Body of pancreas (tissue), 4 donors: ENCODE results near the gene ARHGAP30.

Experiments used
- POLR2A ChIP-seq, 3 donors: fragments of 450-650 bp; IDR thresholded peaks; one replicate each; pipeline ENCODE4 v1.6.1; 2016; ENCODE audit warnings: antibody characterized with exemption in 3 of 3, mild to moderate bottlenecking in 2 of 3
- TF ChIP-seq, protein P1 (sequence below), 7 experiments: fragments of 450-650 bp in 4 of 7; fragments of 200-600 bp in 3 of 7; sonication (generic) in 3 of 7; IDR thresholded peaks; one replicate each; pipeline ENCODE4 v1.5.1; 2016 to 2019; ENCODE audit warnings: antibody characterized with exemption in 7 of 7

DNA sequence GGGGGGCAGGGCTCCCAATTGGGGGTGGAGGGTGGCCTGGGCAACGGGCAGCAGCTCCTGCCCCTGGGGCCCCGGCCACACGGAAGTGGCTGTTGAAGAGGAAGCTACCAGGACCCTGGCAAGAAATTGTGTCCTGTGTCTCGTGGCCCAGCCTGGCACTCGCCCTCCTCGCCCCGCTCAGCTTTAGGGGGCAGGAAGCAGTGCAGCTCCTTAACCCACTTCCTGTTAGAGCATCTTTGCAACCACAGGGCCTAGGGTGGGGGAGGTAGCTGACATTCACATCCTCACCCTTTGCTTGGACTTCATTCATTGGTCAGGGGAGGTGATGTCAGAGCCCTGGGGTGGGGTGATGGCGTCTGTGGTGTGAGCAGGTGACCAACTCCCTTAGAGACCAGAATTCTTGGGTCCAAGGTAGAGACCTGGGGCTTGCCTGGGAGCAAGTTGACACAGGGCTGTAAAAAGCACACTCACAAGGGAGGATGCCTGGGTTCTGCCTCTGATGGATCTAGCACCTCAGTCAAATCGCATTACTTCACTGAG is at the start of gene ARHGAP30:
- TF ChIP-seq, protein P1, sequence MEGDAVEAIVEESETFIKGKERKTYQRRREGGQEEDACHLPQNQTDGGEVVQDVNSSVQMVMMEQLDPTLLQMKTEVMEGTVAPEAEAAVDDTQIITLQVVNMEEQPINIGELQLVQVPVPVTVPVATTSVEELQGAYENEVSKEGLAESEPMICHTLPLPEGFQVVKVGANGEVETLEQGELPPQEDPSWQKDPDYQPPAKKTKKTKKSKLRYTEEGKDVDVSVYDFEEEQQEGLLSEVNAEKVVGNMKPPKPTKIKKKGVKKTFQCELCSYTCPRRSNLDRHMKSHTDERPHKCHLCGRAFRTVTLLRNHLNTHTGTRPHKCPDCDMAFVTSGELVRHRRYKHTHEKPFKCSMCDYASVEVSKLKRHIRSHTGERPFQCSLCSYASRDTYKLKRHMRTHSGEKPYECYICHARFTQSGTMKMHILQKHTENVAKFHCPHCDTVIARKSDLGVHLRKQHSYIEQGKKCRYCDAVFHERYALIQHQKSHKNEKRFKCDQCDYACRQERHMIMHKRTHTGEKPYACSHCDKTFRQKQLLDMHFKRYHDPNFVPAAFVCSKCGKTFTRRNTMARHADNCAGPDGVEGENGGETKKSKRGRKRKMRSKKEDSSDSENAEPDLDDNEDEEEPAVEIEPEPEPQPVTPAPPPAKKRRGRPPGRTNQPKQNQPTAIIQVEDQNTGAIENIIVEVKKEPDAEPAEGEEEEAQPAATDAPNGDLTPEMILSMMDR (IDR thresholded peaks at IDR 0.05), result no peak
- peak in 2 of 3 donors; percentile 26 to 56 for TF ChIP-seq POLR2A (IDR thresholded peaks at IDR 0.05)
